HepG2 (cell line): ENCODE measurements around the gene TMEM120A. TPM values are rescaled to one million over a fixed set of nuclear protein-coding genes. Genes with fewer than 3 reads are reported as not detected.

Experiments used
- ATAC-seq: fragments of 200-7000 bp; cut with Tn5 transposase; 3 replicates; pipeline ENCODE4 v1.9.1; 2020; ENCODE audit warnings: mild to moderate bottlenecking, moderate library complexity
- BruUV-seq: library from RNA; stranded (reverse); fragments of 400-500 nt; replicated peaks from 2 replicates; lab custom pipeline; 2021; lab: Mats Ljungman, UMichigan
- CTCF ChIA-PET: fragments of 300-600 bp; formaldehyde crosslinking; extraction: SDS; loops from one replicate; lab custom pipeline; 2021; ENCODE audit warnings: low total read pairs, inconsistent platforms, low intra/inter-chr PET ratio; lab: Yijun Ruan, JAX
- POLR2A ChIA-PET: fragments of 350-600 bp; sonication (Branson Sonifier 250); formaldehyde crosslinking; loops from one replicate; lab custom pipeline; 2020; ENCODE audit warnings: antibody characterized with exemption, inconsistent platforms; lab: Yijun Ruan, JAX
- DNase-seq: peaks from one replicate; pipeline ENCODE4 v3.0.0-alpha.2; 2015; ENCODE audit warnings: low spot score
- FAIRE-seq: peaks from 3 replicates; lab custom pipeline; 2011; peaks lifted over from hg19 to GRCh38; lab: Jason Lieb, UNC
- H2AFZ ChIP-seq: one replicate; pipeline ENCODE4 v1.6.1; 2011; ENCODE audit warnings: low read length, inconsistent platforms
- H3K27ac ChIP-seq: fragments of 300-600 bp; 3 replicates; pipeline ENCODE4 v1.8.0; 2011; ENCODE audit warnings: mixed run types, mild to moderate bottlenecking, mixed read lengths, low read length, inconsistent platforms; ENCODE audit not compliant: insufficient read depth; ENCODE audit errors: extremely low read length
- H3K27me3 ChIP-seq, 2 experiments: fragments of 200-600 bp in 1 of 2; 2 replicates in 1 of 2; 3 replicates in 1 of 2; pipeline versions ENCODE4 v1.6.0 to v1.8.0; 2011; ENCODE audit warnings: low read length in 2 of 2, mild to moderate bottlenecking in 2 of 2, moderate library complexity in 2 of 2, inconsistent platforms in 1 of 2; ENCODE audit not compliant: insufficient read depth in 2 of 2, control insufficient read depth in 1 of 2
- H3K36me3 ChIP-seq, 2 experiments: fragments of 200-600 bp in 1 of 2; replicated peaks in 1 of 2; 2 replicates in 1 of 2; 3 replicates in 1 of 2; pipeline versions ENCODE4 v1.5.1 to v1.8.0; 2011; ENCODE audit warnings: low read length in 2 of 2, inconsistent platforms in 1 of 2; ENCODE audit not compliant: insufficient read depth in 2 of 2, control insufficient read depth in 1 of 2
- H3K4me1 ChIP-seq: 2 replicates; pipeline ENCODE4 v1.5.1; 2012; ENCODE audit warnings: low read length, inconsistent platforms; ENCODE audit not compliant: insufficient read depth
- H3K4me2 ChIP-seq: 2 replicates; pipeline ENCODE4 v1.6.0; 2011; ENCODE audit warnings: low read depth, low read length, inconsistent platforms
- H3K4me3 ChIP-seq, 3 experiments: fragments of 200-600 bp in 1 of 3; sonication (generic), shearing (Covaris generic) in 1 of 3; replicated peaks in 1 of 3; 2 replicates each; pipeline ENCODE4 v1.5.1; 2011 to 2016; ENCODE audit warnings: low read length in 3 of 3, inconsistent platforms in 2 of 3, low read depth in 2 of 3, mild to moderate bottlenecking in 2 of 3, control low read depth in 1 of 3, mixed read lengths in 1 of 3; ENCODE audit not compliant: insufficient read depth in 1 of 3
- H3K79me2 ChIP-seq: one replicate; pipeline ENCODE4 v1.6.1; 2011; ENCODE audit warnings: low read length, inconsistent platforms; ENCODE audit not compliant: insufficient read depth
- H3K9ac ChIP-seq: 2 replicates; pipeline ENCODE4 v1.6.0; 2011; ENCODE audit warnings: mild to moderate bottlenecking, low read depth, low read length, inconsistent platforms; ENCODE audit not compliant: insufficient read depth
- H3K9me3 ChIP-seq: 2 replicates; pipeline ENCODE4 v1.5.1; 2012; ENCODE audit warnings: mild to moderate bottlenecking, low read length
- H4K20me1 ChIP-seq: 2 replicates; pipeline ENCODE4 v1.6.0; 2011; ENCODE audit warnings: inconsistent platforms, mild to moderate bottlenecking, low read length, moderate library complexity; ENCODE audit not compliant: insufficient read depth
- FUBP1 ChIP-seq: sonication (generic); formaldehyde crosslinking; IDR thresholded peaks from 2 replicates; pipeline ENCODE4 v1.5.1; 2020; ENCODE audit warnings: missing genetic modification reagents, mild to moderate bottlenecking, borderline replicate concordance
- KLF11 ChIP-seq: IDR thresholded peaks from 2 replicates; pipeline ENCODE4 v1.6.1; 2016; ENCODE audit warnings: missing compliant biosample characterization
- MAFF ChIP-seq: IDR thresholded peaks from 2 replicates; pipeline ENCODE4 v1.6.1; 2011; ENCODE audit warnings: low read depth, low read length, improper control_type of control experiment
- RBM22 ChIP-seq: fragments of 200-400 bp; formaldehyde crosslinking; optimal IDR thresholded peaks from 2 replicates; pipeline ENCODE3; 2017; ENCODE audit warnings: mild to moderate bottlenecking, low read length, moderate library complexity
- SMAD3 ChIP-seq: sonication (generic); formaldehyde crosslinking; IDR thresholded peaks from 2 replicates; pipeline ENCODE4 v1.4.0; 2020; ENCODE audit warnings: missing genetic modification reagents
- TEAD2 ChIP-seq: sonication (generic); formaldehyde crosslinking; IDR thresholded peaks from 2 replicates; pipeline ENCODE4 v1.9.0; 2021; ENCODE audit warnings: missing genetic modification reagents
- ZNF407 ChIP-seq: sonication (generic); formaldehyde crosslinking; IDR thresholded peaks from one replicate; pipeline ENCODE4 v1.5.1; 2020; ENCODE audit warnings: mild to moderate bottlenecking, missing genetic modification reagents; ENCODE audit errors: not compliant biosample characterization
- ZNF678 ChIP-seq: sonication (generic); formaldehyde crosslinking; IDR thresholded peaks from 2 replicates; pipeline ENCODE4 v1.4.0; 2020; ENCODE audit warnings: mild to moderate bottlenecking, missing genetic modification reagents
- ZNF687 ChIP-seq: sonication (generic); formaldehyde crosslinking; IDR thresholded peaks from 2 replicates; pipeline ENCODE4 v1.5.1; 2020; ENCODE audit warnings: mild to moderate bottlenecking, missing genetic modification reagents, moderate library complexity
- WGBS: methylation state at CpG from one replicate; pipeline ENCODE4 v1.1.6; 2017; ENCODE audit warnings: low lambda C conversion rate; 5-methylcytosine and 5-hydroxymethylcytosine counted together
- in situ Hi-C: cut with HindIII; loops from 2 replicates; pipeline ENCODE4 v1.10.0; 2017; ENCODE audit warnings: low pct_unique_long_range_greater_than_20kb; ENCODE audit not compliant: extremely low pct_ligation_motif_present
- intact Hi-C: fragments of 100-400 bp; cut with micrococcal nuclease; formaldehyde crosslinking; loops from one replicate; pipeline ENCODE4 v1.10.0; 2022; ENCODE audit not compliant: unreplicated experiment
- polyA plus RNA-seq, 8 experiments: library from polyadenylated mRNA; depleted of rRNA in 3 of 8; stranded (reverse) in 7 of 8; unstranded in 1 of 8; fragments of >200 nt; fragmentation: Illumina TruSeq in 4 of 8; extraction: Trizol in 4 of 8; gene quantifications; 2 replicates each; pipeline versions ENCODE4 v1.2.1 to v1.2.3, GENCODE V29; 2011 to 2016; ENCODE audit warnings: low read depth in 4 of 8, missing spikeins in 1 of 8, mixed read lengths in 1 of 8; ENCODE audit not compliant: insufficient read depth in 1 of 8
- total RNA-seq, 5 experiments: library from RNA; depleted of rRNA; stranded (reverse); fragments of >200 nt; fragmentation: Illumina TruSeq; extraction: Trizol; gene quantifications; 2 replicates each; pipeline ENCODE4 v1.2.3, GENCODE V29; 2016; ENCODE audit warnings: low read depth in 1 of 5

The TMEM120A gene
- total and polyA plus RNA-seq, 2 of the 13 experiments (the other 11 are each of a cell fraction or from before 2014, with no cell fraction given): 40.3 to 102 TPM

- DNase-seq (no peak), ATAC-seq (no peak; the same call in 2 of the 3 replicates), FAIRE-seq (no peak)
- intact Hi-C loops (no loop called here), in situ Hi-C loops (loop anchor here (5.0 kb wide), 1 partner anchor 38 kb away; the partner anchor contains the start of gene POR)
- ChIA-PET POLR2A (interaction anchor here (1.1 to 2.8 kb wide), 3 partner anchors 9 to 49 kb away, joined by 3 to 9 read pairs (median 3); no protein-coding TSS in a partner anchor), CTCF (no interaction called here)
- Histone ChIP-seq H3K4me3 (no peak overlapping the region), H4K20me1 (peaks cover 59% of the 10 kb centered on the region), H3K79me2 (peaks cover 53% of the 10 kb centered on the region), H3K36me3 (peaks cover 21 to 63% of the 10 kb centered on the region in 2 experiments), H3K27ac (peak overlapping the region; percentile 77), H3K4me2 (0 out of 2 replicates have a peak overlapping the region, but pooled peaks have one; percentile 25), H2AFZ (no peak overlapping the region), H3K27me3 (no peaks in the 10 kb centered on the region), H3K4me1 (peaks cover 72% of the 10 kb centered on the region), H3K9ac (peak overlapping the region; percentile 38; the same call in 1 of the 2 replicates), H3K9me3 (no peaks in the 10 kb centered on the region)
- 96% methylated on average over 11 of the region's 12 CpGs for WGBS
- no TSS peak for BruUV-seq
- peak; percentile 78 for TF ChIP-seq RBM22
- peak; percentile 16; the same call in 1 of the 2 replicates for TF ChIP-seq ZNF687 (CRISPR knock-in tag)
- TF ChIP-seq FUBP1 (CRISPR knock-in tag): no peak
- no peak for TF ChIP-seq MAFF
- TF ChIP-seq TEAD2 (CRISPR knock-in tag): no peak
- TF ChIP-seq KLF11 (CRISPR knock-in tag): no peak
- TF ChIP-seq ZNF407 (CRISPR knock-in tag): peak; percentile 41
- TF ChIP-seq ZNF678 (CRISPR knock-in tag): no peak
- no peak for TF ChIP-seq SMAD3
Measured at GRCh38 chr7:75955331-75955955, 39.0 kb downstream of the TMEM120A start.
